Brain microvascular endothelial cell (primary cell): ENCODE results near the gene KLHL36.

Experiments used
- DNase-seq: peaks from one replicate; pipeline ENCODE4 v3.0.0-alpha.2; 2020
- H3K27ac ChIP-seq: fragments of 250-450 bp; sonication (Bioruptor Pico); 2 replicates; pipeline ENCODE4 v1.5.1; 2020; ENCODE audit warnings: mild to moderate bottlenecking, moderate library complexity
- H3K27me3 ChIP-seq: fragments of 250-450 bp; sonication (Bioruptor Pico); replicated peaks from 2 replicates; pipeline ENCODE4 v1.5.1; 2020; ENCODE audit warnings: mild to moderate bottlenecking
- H3K36me3 ChIP-seq: fragments of 250-450 bp; sonication (Bioruptor Pico); replicated peaks from 2 replicates; pipeline ENCODE4 v1.5.1; 2020; ENCODE audit warnings: mild to moderate bottlenecking
- H3K4me3 ChIP-seq: 2 replicates; pipeline ENCODE4 v1.5.1; 2011; ENCODE audit warnings: low read depth, mild to moderate bottlenecking, control low read depth, low read length, moderate library complexity
- CTCF ChIP-seq: IDR thresholded peaks from 2 replicates; pipeline ENCODE4 v1.5.1; 2011; ENCODE audit warnings: low read depth, mild to moderate bottlenecking, moderate library complexity, low read length, control low read depth, inconsistent platforms; ENCODE audit errors: missing control alignments
- in situ Hi-C: cut with HindIII; loops from 2 replicates; pipeline ENCODE4 v1.10.0; 2017; ENCODE audit warnings: low sequenced_read_pairs, low pct_ligation_motif_present

Gene KLHL36

GRCh38 chr16:84670063-84670462, 21.8 kb downstream of the KLHL36 start:
- Histone ChIP-seq H3K4me3 (no peak overlapping the region), H3K27me3 (no peaks in the 10 kb centered on the region), H3K36me3 (peaks cover 2% of the 10 kb centered on the region), H3K27ac (no peak overlapping the region)
- in situ Hi-C loops = no loop called here
- TF ChIP-seq CTCF = no peak
- no peak for DNase-seq

- peak; percentile 62 for DNase-seq
- H3K27ac ChIP-seq = no peak overlapping the region
- H3K36me3 ChIP-seq = no peaks in the 10 kb centered on the region
- H3K27me3 ChIP-seq = no peaks in the 10 kb centered on the region
- peak; percentile 98 for TF ChIP-seq CTCF
- in situ Hi-C loops = no loop called here
- no peak overlapping the region for H3K4me3 ChIP-seq
Observed at GRCh38 chr16:84672276-84673202, 24.2 kb downstream of the KLHL36 start.

GRCh38 chr16:84673203-84673535, 24.9 kb downstream of the KLHL36 start:
- in situ Hi-C loops = no loop called here
- Histone ChIP-seq H3K36me3 (no peaks in the 10 kb centered on the region), H3K27ac (no peak overlapping the region), H3K4me3 (no peak overlapping the region), H3K27me3 (no peaks in the 10 kb centered on the region)
- no peak for DNase-seq
- TF ChIP-seq CTCF = no peak

- Histone ChIP-seq H3K27me3 (no peaks in the 10 kb centered on the region), H3K36me3 (no peaks in the 10 kb centered on the region), H3K4me3 (no peak overlapping the region), H3K27ac (no peak overlapping the region)
- DNase-seq = no peak
- TF ChIP-seq CTCF = no peak
- in situ Hi-C loops = no loop called here
Observed at GRCh38 chr16:84673561-84673960, 25.2 kb downstream of the KLHL36 start.

GRCh38 chr16:84675423-84675822, 27.1 kb downstream of the KLHL36 start:
- no peak overlapping the region for H3K27ac ChIP-seq
- no peak overlapping the region for H3K4me3 ChIP-seq
- TF ChIP-seq CTCF = no peak
- no peaks in the 10 kb centered on the region for H3K27me3 ChIP-seq
- no peak for DNase-seq
- in situ Hi-C loops = no loop called here
- no peaks in the 10 kb centered on the region for H3K36me3 ChIP-seq

GRCh38 chr16:84675884-84676283, 27.6 kb downstream of the KLHL36 start:
- Histone ChIP-seq H3K27ac (no peak overlapping the region), H3K27me3 (no peaks in the 10 kb centered on the region), H3K36me3 (no peaks in the 10 kb centered on the region), H3K4me3 (no peak overlapping the region)
- no peak for DNase-seq
- TF ChIP-seq CTCF = no peak
- in situ Hi-C loops = no loop called here
